Natural killer cell (primary cell): Measurements from ENCODE around the gene RNF214. TPM values are rescaled to one million over a fixed set of nuclear protein-coding genes. Genes with fewer than 3 reads are reported as not detected.

Experiments
- ATAC-seq, 3 donors: fragments of 150-1000 bp in 2 of 3; fragments of 200-7000 bp in 1 of 3; cut with Tn5 transposase; 1 replicate in 1 of 3; 2 replicates in 2 of 3; pipeline ENCODE4 v1.10.0; 2021; ENCODE audit warnings: mild to moderate bottlenecking in 2 of 3, moderate library complexity in 2 of 3
- DNase-seq, 2 donors: peaks; one replicate each; pipeline versions ENCODE4 v3.0.0 to v3.0.0-alpha.2; 2013 to 2021; ENCODE audit warnings: mixed read lengths in 1 of 2
- H3K27ac ChIP-seq: one replicate; pipeline ENCODE4 v1.5.1; 2013; ENCODE audit warnings: mild to moderate bottlenecking, low read length
- H3K27me3 ChIP-seq: one replicate; pipeline ENCODE4 v1.6.1; 2013; ENCODE audit warnings: low read length; ENCODE audit not compliant: control insufficient read depth, insufficient read depth
- H3K36me3 ChIP-seq: one replicate; pipeline ENCODE4 v1.6.1; 2013; ENCODE audit warnings: low read length; ENCODE audit not compliant: control insufficient read depth, insufficient read depth
- H3K4me1 ChIP-seq: one replicate; pipeline ENCODE4 v1.6.1; 2013; ENCODE audit warnings: low read length; ENCODE audit not compliant: control insufficient read depth, insufficient read depth
- H3K4me3 ChIP-seq: one replicate; pipeline ENCODE4 v1.5.1; 2013; ENCODE audit warnings: low read length
- H3K9me3 ChIP-seq: one replicate; pipeline ENCODE4 v1.6.1; 2013; ENCODE audit warnings: low read length; ENCODE audit not compliant: control insufficient read depth, insufficient read depth
- H3K27ac Mint-ChIP-seq, 2 donors: one replicate each; pipeline ENCODE4 v1.8.0; 2022; ENCODE audit warnings: mild to moderate bottlenecking in 2 of 2, mixed read lengths in 2 of 2, moderate library complexity in 1 of 2
- H3K27me3 Mint-ChIP-seq, 2 donors: one replicate each; pipeline ENCODE4 v1.8.0; 2022; ENCODE audit warnings: low read depth in 2 of 2, mixed read lengths in 2 of 2
- H3K36me3 Mint-ChIP-seq: one replicate; pipeline ENCODE4 v1.8.0; 2022; ENCODE audit warnings: mixed read lengths
- H3K4me1 Mint-ChIP-seq, 2 donors: one replicate each; pipeline ENCODE4 v1.8.0; 2022; ENCODE audit warnings: mixed read lengths in 2 of 2
- H3K4me3 Mint-ChIP-seq: one replicate; pipeline ENCODE4 v1.8.0; 2022; ENCODE audit warnings: mild to moderate bottlenecking, moderate library complexity, mixed read lengths
- H3K9me3 Mint-ChIP-seq, 2 donors: one replicate each; pipeline ENCODE4 v1.8.0; 2022; ENCODE audit warnings: mixed read lengths in 2 of 2
- WGBS: methylation state at CpG from one replicate; pipeline ENCODE4 v1.1.7; 2013; ENCODE audit warnings: missing lambda C conversion rate; ENCODE audit not compliant: insufficient coverage; 5-methylcytosine and 5-hydroxymethylcytosine counted together
- intact Hi-C: fragments of 100-400 bp; cut with micrococcal nuclease; formaldehyde crosslinking; loops from one replicate; pipeline ENCODE4 v1.14.2; 2022
- total RNA-seq, 4 donors: library from RNA; stranded (reverse); fragments of 120-200 nt in 1 of 4; gene quantifications; one replicate each; pipeline versions ENCODE4 v1.2.3 to v1.2.4, GENCODE V29; 2013 to 2022
- TF ChIP-seq, protein P1 (sequence below): fragments of 200-600 bp; IDR thresholded peaks from one replicate; pipeline ENCODE4 v1.8.0; 2022; ENCODE audit warnings: antibody characterized with exemption

The RNF214 gene
- total RNA-seq, 3 donors from 2014 or later (not counting 1 experiment from before 2014, with no cell fraction given), result 13.7 to 20.7 (median 17.3) TPM

DNA sequence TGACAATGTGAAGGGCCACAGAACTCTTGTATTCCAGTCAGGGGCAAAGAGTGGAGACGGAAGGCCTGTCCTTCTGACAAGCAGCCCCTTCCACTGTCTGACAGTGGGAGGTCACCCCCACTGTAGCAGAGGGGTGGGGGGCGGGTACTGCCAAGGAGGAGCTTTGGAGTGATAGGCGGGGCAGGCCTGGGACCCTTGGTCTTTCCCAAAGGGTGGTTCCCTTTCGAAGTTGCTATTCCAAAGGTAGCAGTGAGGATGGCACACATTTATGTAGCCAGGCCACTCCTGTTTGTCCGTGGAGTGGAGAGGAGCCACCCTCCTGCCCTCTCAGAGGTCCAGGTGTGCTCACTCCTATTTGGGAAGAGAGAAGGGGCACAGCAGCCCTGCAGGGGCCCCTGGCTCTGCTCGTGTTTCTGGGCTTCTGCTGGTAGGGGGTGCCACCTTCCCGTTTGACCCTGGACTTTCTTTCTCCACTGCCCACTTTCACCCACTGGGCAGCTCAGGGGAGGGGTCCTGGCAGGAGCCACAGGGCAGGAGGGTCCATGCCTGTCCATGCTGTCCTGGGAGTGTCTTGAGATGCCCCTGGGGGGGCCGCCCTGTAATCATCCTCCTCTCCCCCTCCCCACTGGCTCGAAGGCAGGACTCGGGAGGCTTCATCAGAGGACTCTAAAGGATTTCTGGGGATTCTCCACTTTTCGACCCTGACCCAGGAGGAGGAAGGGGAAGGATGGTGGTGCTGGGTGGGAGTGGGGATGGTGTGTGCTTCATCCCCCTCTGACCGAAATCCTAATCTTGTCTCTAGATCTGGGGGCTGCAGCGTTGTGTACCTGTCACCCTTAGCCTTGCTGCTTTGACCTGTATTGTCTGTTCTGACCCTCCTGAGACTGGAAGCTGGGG, 32.3 kb upstream of the RNF214 start:
- H3K4me1 Mint-ChIP-seq, result peaks cover 6 to 8% of the 10 kb centered on the region in 2 donors
- ATAC-seq, result no peak
- Histone ChIP-seq H3K9me3 (no peaks in the 10 kb centered on the region), H3K4me3 (no peak overlapping the region), H3K36me3 (peaks cover 17% of the 10 kb centered on the region), H3K4me1 (peaks cover 6% of the 10 kb centered on the region), H3K27ac (no peak overlapping the region), H3K27me3 (no peaks in the 10 kb centered on the region)
- 87% methylated on average over 12 of the region's 13 CpGs for WGBS
- no peak for DNase-seq
- H3K9me3 Mint-ChIP-seq, result no peaks in the 10 kb centered on the region
- TF ChIP-seq, protein P1, sequence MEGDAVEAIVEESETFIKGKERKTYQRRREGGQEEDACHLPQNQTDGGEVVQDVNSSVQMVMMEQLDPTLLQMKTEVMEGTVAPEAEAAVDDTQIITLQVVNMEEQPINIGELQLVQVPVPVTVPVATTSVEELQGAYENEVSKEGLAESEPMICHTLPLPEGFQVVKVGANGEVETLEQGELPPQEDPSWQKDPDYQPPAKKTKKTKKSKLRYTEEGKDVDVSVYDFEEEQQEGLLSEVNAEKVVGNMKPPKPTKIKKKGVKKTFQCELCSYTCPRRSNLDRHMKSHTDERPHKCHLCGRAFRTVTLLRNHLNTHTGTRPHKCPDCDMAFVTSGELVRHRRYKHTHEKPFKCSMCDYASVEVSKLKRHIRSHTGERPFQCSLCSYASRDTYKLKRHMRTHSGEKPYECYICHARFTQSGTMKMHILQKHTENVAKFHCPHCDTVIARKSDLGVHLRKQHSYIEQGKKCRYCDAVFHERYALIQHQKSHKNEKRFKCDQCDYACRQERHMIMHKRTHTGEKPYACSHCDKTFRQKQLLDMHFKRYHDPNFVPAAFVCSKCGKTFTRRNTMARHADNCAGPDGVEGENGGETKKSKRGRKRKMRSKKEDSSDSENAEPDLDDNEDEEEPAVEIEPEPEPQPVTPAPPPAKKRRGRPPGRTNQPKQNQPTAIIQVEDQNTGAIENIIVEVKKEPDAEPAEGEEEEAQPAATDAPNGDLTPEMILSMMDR, result no peak
- no peak overlapping the region for H3K27ac Mint-ChIP-seq
- H3K36me3 Mint-ChIP-seq, result peaks cover 7% of the 10 kb centered on the region
- no peaks in the 10 kb centered on the region for H3K27me3 Mint-ChIP-seq
- intact Hi-C loops, result no loop called here
- no peak overlapping the region for H3K4me3 Mint-ChIP-seq

DNA sequence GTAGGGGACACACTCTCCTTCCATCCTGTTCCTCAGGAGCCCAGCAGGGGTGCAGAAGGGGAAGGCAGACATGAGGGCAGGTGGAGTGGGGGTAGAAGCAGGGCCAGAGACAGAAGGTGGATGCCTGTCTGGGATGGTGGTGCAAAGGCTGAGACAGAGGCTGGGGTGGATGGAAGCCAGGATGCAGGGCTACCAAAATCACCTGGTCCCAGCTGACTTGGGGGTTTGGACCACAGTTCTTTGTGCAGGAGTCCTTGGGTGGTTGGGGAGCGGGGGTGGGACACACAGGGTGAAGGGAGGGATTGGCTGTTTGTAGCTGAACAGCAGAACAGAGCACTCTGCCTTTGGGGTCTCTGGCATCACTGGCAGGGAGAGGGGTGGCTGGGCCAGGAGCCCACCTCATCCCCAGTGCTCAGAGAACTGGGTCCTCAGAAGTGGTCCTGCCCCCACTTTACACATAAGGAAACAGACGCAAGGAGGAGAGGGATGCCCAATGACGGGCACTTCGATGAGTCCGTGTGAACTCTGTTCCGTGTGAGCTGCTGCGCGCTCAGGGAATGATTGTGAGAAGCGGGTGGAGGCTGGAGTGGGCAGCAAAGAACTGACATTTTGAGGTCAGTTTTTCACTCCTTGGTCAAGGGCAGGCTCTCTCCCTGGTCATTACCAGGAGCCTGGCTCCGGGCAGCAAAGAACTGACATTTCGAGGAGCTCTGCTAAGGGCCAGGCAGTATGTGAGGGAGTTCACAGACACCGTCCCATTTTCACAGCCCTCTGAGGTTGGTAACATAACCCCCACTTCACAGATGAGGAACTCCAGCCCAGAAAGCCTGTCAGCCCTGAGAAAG, 31.4 kb upstream of the RNF214 start:
- Histone ChIP-seq H3K4me3 (no peak overlapping the region), H3K9me3 (no peaks in the 10 kb centered on the region), H3K27me3 (no peaks in the 10 kb centered on the region), H3K27ac (no peak overlapping the region), H3K36me3 (peaks cover 22% of the 10 kb centered on the region), H3K4me1 (peaks cover 6% of the 10 kb centered on the region)
- DNase-seq (no peak), ATAC-seq (no peak)
- TF ChIP-seq, protein P1, result no peak
- Mint-ChIP-seq H3K27ac (no peak overlapping the region), H3K27me3 (no peaks in the 10 kb centered on the region), H3K4me1 (peaks cover 0 to 10% of the 10 kb centered on the region in 2 donors), H3K9me3 (no peaks in the 10 kb centered on the region), H3K4me3 (no peak overlapping the region), H3K36me3 (peaks cover 8% of the 10 kb centered on the region)
- 93% methylated on average over 11 of the region's 12 CpGs for WGBS
- intact Hi-C loops, result no loop called here

DNA sequence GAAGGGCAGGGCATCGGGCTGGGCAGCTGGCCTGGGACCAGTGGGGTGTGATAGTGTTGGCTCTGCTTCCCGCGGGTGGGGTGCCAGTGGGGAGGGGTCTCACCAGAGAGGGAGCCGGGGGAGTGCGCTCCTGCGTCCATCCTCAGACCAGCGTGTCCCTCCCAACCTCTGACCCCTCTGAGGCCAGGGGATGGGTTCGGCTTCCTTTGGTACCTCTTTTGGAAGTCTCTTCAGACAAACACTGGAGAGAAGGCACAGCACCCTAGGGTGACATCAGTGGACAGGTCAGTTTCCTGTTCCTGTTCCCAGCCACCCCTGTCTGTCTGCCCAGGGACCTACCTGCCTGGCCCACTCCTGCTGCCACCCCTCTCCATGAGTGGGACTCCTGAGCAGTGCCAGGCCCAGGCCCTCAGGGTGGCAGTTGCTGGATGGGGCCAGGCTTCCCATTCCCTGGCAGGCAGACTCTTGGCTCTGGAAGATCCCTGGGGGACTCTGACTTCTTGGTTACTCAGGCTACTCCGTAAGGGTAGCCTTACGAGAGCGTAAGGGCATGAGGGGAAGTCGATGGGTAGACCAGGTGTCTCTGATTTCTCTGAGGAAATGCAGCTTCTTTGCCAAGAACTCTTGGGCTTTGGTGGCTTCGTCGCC, 30.7 kb upstream of the RNF214 start:
- TF ChIP-seq, protein P1, result no peak
- no peaks in the 10 kb centered on the region for H3K9me3 ChIP-seq
- WGBS, result 83% methylated on average over 14 of the region's 14 CpGs
- ATAC-seq, result no peak
- H3K4me3 ChIP-seq, result no peak overlapping the region
- intact Hi-C loops, result no loop called here
- no peak overlapping the region for H3K4me3 Mint-ChIP-seq
- no peak overlapping the region for H3K27ac ChIP-seq
- no peaks in the 10 kb centered on the region for H3K27me3 ChIP-seq
- DNase-seq, result no peak
- peaks cover 8% of the 10 kb centered on the region for H3K36me3 Mint-ChIP-seq
- peaks cover 0 to 10% of the 10 kb centered on the region in 2 donors for H3K4me1 Mint-ChIP-seq
- no peaks in the 10 kb centered on the region for H3K27me3 Mint-ChIP-seq
- peaks cover 6% of the 10 kb centered on the region for H3K4me1 ChIP-seq
- peak overlapping the region; percentile 45 to 77 for H3K27ac Mint-ChIP-seq
- H3K9me3 Mint-ChIP-seq, result no peaks in the 10 kb centered on the region
- H3K36me3 ChIP-seq, result peaks cover 25% of the 10 kb centered on the region
